Left hindlimb (tissue), 1 donor: ENCODE data around the gene ALPK1.

Experiments
- DNase-seq: peaks from one replicate; pipeline ENCODE4 v3.0.0-alpha.2; 2018

Gene ALPK1

GRCh38 chr4:112328734-112329130 lies 31.6 kb downstream of the ALPK1 start:
- no peak for DNase-seq

- no peak for DNase-seq
Observed at GRCh38 chr4:112329672-112330375, 32.7 kb downstream of the ALPK1 start.

- no peak for DNase-seq
Observed at GRCh38 chr4:112330921-112331320, 33.8 kb downstream of the ALPK1 start.

GRCh38 chr4:112332398-112332797 lies 35.2 kb downstream of the ALPK1 start:
- DNase-seq, result no peak

GRCh38 chr4:112340023-112340422 lies 42.9 kb downstream of the ALPK1 start:
- no peak for DNase-seq

GRCh38 chr4:112341033-112341432 lies 43.9 kb downstream of the ALPK1 start:
- no peak for DNase-seq

GRCh38 chr4:112343330-112344080 lies 46.3 kb downstream of the ALPK1 start:
- DNase-seq, result no peak

GRCh38 chr4:112348488-112349158 lies 51.5 kb downstream of the ALPK1 start:
- peak; percentile 46 for DNase-seq

- DNase-seq, result no peak
Observed at GRCh38 chr4:112352736-112353135, 55.6 kb downstream of the ALPK1 start.

GRCh38 chr4:112355662-112356061 lies 58.5 kb downstream of the ALPK1 start:
- DNase-seq, result no peak

GRCh38 chr4:112357453-112357852 lies 60.3 kb downstream of the ALPK1 start:
- no peak for DNase-seq

- DNase-seq, result no peak
Observed at GRCh38 chr4:112357897-112358296, 60.7 kb downstream of the ALPK1 start.

GRCh38 chr4:112358415-112358814 lies 61.2 kb downstream of the ALPK1 start:
- DNase-seq, result no peak

GRCh38 chr4:112358952-112359749 lies 62.0 kb downstream of the ALPK1 start:
- DNase-seq, result no peak

- no peak for DNase-seq
Observed at GRCh38 chr4:112361181-112361791, 64.1 kb downstream of the ALPK1 start.

- no peak for DNase-seq
Observed at GRCh38 chr4:112370466-112370865, 73.3 kb downstream of the ALPK1 start.

- no peak for DNase-seq
Observed at GRCh38 chr4:112371361-112371760, 74.2 kb downstream of the ALPK1 start.

- no peak for DNase-seq
Observed at GRCh38 chr4:112374850-112375249, 77.7 kb downstream of the ALPK1 start.

GRCh38 chr4:112377171-112377570 lies 80.0 kb downstream of the ALPK1 start:
- no peak for DNase-seq

- no peak for DNase-seq
Observed at GRCh38 chr4:112377594-112378242, 80.5 kb downstream of the ALPK1 start.

GRCh38 chr4:112378243-112378620 lies 81.1 kb downstream of the ALPK1 start:
- DNase-seq, result no peak

- DNase-seq, result no peak
Observed at GRCh38 chr4:112378858-112379257, 81.7 kb downstream of the ALPK1 start.
